RWPE2 (cell line): ENCODE measurements around the gene KCNG4.

Experiments
- ATAC-seq: fragments of 200-7000 bp; cut with Tn5 transposase; 3 replicates; pipeline ENCODE4 v1.9.1; 2021; ENCODE audit warnings: low read depth
- DNase-seq: peaks from one replicate; pipeline ENCODE4 v3.0.0-alpha.2; 2020; ENCODE audit warnings: low spot score
- H3K27ac ChIP-seq: fragments of 450-650 bp; 2 replicates; pipeline ENCODE4 v1.5.1; 2017; ENCODE audit warnings: mild to moderate bottlenecking; ENCODE audit not compliant: poor library complexity, severe bottlenecking
- H3K27me3 ChIP-seq: fragments of 250-450 bp; sonication (Bioruptor Pico); 2 replicates; pipeline ENCODE4 v1.5.1; 2021; ENCODE audit warnings: mild to moderate bottlenecking, moderate library complexity; ENCODE audit not compliant: insufficient read depth, poor library complexity, severe bottlenecking
- H3K36me3 ChIP-seq: fragments of 250-450 bp; sonication (Bioruptor Pico); 2 replicates; pipeline ENCODE4 v1.5.1; 2020; ENCODE audit warnings: low read depth, mild to moderate bottlenecking, moderate library complexity
- H3K4me1 ChIP-seq: fragments of 250-450 bp; sonication (Bioruptor Pico); 2 replicates; pipeline ENCODE4 v1.5.1; 2021; ENCODE audit warnings: mild to moderate bottlenecking, moderate library complexity; ENCODE audit not compliant: insufficient read depth, poor library complexity, severe bottlenecking
- H3K4me3 ChIP-seq: fragments of 250-450 bp; sonication (Bioruptor Pico); 2 replicates; pipeline ENCODE4 v1.5.1; 2021; ENCODE audit warnings: mild to moderate bottlenecking, moderate library complexity; ENCODE audit not compliant: severe bottlenecking
- H3K9me3 ChIP-seq: fragments of 250-450 bp; sonication (Bioruptor Pico); 2 replicates; pipeline ENCODE4 v1.5.1; 2021; ENCODE audit warnings: mild to moderate bottlenecking, moderate library complexity; ENCODE audit not compliant: severe bottlenecking
- TF ChIP-seq, protein P1 (sequence below): fragments of 450-650 bp; IDR thresholded peaks from one replicate; pipeline ENCODE4 v1.5.1; 2017; ENCODE audit warnings: mild to moderate bottlenecking, moderate library complexity; ENCODE audit not compliant: poor library complexity, severe bottlenecking

Gene KCNG4

DNA sequence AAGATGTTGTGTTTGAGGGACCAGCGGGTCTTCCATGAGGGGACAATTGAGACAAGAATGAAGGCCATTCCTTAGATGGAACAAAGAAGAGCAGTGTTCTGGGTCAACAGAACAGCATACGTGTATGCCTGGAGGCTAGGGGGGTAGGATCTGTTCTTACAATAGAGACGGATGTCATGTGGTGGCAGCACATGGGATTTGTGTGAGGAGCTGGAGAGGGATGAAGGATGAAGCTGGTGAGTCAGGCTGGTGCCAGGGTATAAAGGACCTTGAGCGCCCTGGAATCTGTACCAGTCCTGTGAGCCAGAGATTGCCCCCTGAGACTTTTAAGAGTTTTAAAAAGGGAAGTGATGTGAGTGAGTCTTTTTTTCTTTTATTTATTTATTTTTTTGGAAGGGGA is 32.1 kb upstream of the KCNG4 start:
- no peak overlapping the region for H3K4me3 ChIP-seq
- no peak overlapping the region for H3K27ac ChIP-seq
- TF ChIP-seq, protein P1, sequence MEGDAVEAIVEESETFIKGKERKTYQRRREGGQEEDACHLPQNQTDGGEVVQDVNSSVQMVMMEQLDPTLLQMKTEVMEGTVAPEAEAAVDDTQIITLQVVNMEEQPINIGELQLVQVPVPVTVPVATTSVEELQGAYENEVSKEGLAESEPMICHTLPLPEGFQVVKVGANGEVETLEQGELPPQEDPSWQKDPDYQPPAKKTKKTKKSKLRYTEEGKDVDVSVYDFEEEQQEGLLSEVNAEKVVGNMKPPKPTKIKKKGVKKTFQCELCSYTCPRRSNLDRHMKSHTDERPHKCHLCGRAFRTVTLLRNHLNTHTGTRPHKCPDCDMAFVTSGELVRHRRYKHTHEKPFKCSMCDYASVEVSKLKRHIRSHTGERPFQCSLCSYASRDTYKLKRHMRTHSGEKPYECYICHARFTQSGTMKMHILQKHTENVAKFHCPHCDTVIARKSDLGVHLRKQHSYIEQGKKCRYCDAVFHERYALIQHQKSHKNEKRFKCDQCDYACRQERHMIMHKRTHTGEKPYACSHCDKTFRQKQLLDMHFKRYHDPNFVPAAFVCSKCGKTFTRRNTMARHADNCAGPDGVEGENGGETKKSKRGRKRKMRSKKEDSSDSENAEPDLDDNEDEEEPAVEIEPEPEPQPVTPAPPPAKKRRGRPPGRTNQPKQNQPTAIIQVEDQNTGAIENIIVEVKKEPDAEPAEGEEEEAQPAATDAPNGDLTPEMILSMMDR = no peak
- no peaks in the 10 kb centered on the region for H3K9me3 ChIP-seq
- no peaks in the 10 kb centered on the region for H3K27me3 ChIP-seq
- H3K4me1 ChIP-seq = no peaks in the 10 kb centered on the region
- ATAC-seq (no peak), DNase-seq (no peak)
- no peaks in the 10 kb centered on the region for H3K36me3 ChIP-seq

DNA sequence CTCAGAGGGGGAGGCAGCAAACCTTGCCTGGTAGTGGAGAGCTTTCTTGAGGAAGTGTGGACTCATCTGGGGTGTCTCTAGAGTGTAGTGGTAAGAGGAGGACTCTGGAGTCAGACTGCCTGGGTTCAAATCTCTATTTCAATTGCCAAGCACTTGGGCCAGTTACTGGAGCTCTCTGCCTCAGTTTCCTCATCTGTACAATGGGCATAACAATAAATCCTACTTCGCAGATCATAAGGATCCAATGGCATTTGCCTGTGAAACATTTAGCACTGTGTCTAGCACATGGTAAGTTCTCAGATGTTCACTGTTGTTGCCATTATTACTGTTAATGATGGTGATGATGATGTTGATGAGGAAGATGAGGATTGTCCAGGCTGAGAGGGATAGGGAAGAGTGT is 31.2 kb upstream of the KCNG4 start:
- Histone ChIP-seq H3K27ac (no peak overlapping the region), H3K4me3 (no peak overlapping the region), H3K36me3 (no peaks in the 10 kb centered on the region), H3K27me3 (no peaks in the 10 kb centered on the region), H3K4me1 (no peaks in the 10 kb centered on the region), H3K9me3 (no peaks in the 10 kb centered on the region)
- TF ChIP-seq, protein P1 = no peak
- DNase-seq = no peak
- ATAC-seq = no peak

DNA sequence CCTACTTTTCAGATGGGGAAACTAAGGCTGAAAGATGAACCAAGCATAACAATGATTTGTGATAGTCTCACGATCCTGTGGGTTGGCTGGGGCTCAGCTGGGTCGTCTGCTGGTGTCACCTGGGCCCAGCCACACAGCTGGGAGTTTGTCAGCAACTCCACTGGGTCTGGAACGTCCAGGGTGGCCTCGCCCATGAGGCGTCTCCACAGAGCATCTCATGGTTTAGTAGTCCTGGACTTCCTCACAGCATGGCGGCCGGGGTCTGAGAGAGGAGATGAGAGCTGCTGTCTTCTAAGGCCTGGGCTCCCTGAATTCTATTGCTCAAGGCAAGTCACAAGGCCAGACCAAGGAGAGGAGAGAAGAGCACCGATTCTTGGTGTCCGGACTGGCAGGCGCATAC is 30.7 kb upstream of the KCNG4 start:
- TF ChIP-seq, protein P1 = no peak
- Histone ChIP-seq H3K27ac (no peak overlapping the region), H3K4me3 (no peak overlapping the region), H3K9me3 (no peaks in the 10 kb centered on the region), H3K27me3 (no peaks in the 10 kb centered on the region), H3K36me3 (no peaks in the 10 kb centered on the region), H3K4me1 (no peaks in the 10 kb centered on the region)
- DNase-seq = no peak
- no peak for ATAC-seq

DNA sequence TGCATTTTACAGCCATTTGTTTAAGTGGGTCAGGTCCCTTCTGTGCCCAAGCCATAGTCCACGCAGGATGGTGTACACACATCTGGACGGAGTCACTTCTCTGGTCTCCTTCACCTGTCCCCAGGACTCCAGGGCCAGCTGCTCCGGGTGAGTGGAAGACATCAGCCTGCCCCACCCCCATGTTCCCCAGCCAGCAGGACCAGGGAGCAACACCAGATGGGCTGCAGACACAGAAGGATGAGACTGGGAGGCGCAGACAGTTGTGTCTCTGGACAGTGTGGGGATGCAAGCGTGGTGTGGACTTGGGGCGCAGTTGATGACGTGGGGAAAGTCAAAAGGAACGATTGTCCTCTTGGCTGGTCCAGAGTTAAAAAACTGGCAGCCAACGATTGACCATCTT is 30.3 kb upstream of the KCNG4 start:
- DNase-seq = no peak
- H3K27ac ChIP-seq = no peak overlapping the region
- no peaks in the 10 kb centered on the region for H3K27me3 ChIP-seq
- no peak for ATAC-seq
- H3K4me3 ChIP-seq = no peak overlapping the region
- no peaks in the 10 kb centered on the region for H3K36me3 ChIP-seq
- TF ChIP-seq, protein P1 = no peak
- no peaks in the 10 kb centered on the region for H3K4me1 ChIP-seq
- H3K9me3 ChIP-seq = no peaks in the 10 kb centered on the region

DNA sequence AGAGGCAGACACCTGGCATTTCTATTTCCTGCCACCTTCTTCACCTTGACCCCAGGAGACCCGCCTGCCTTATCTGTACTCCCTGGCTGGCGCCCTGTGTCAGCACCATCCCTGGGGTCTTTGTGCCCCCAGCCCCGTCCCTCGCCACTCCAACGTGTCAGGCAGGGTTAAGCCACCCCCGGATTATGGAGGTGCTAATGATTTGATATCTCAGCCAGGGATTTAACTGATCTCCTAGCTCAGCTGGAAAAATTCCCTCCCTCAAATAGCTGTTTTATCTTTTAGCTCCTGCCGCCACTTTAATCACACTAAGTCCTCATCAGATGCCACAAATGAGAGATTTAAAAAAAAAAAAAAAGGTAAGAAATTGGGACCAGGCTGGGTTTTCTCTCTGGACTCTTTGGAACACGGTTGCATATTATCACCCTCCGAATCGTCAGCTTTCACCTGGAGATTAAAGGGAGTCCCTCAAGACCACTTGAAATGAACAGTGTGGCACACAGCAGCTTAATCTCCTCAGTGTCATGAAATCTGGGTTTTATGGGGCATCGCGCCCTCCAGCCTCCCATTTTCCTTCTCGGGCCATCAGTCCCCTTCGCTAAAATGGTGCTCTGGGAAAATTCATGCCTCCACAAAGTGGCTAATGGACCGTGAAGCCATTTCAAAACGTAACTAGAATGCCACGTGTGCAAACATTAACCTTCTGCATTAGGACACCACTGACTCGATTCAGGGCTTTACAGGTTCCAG is 28.7 kb upstream of the KCNG4 start:
- no peak overlapping the region for H3K27ac ChIP-seq
- DNase-seq (no peak), ATAC-seq (no peak)
- no peaks in the 10 kb centered on the region for H3K9me3 ChIP-seq
- H3K4me3 ChIP-seq = no peak overlapping the region
- TF ChIP-seq, protein P1 = no peak
- H3K27me3 ChIP-seq = no peaks in the 10 kb centered on the region
- no peaks in the 10 kb centered on the region for H3K4me1 ChIP-seq
- no peaks in the 10 kb centered on the region for H3K36me3 ChIP-seq
